Pons (tissue), 1 donor: ENCODE measurements around the gene DSTYK.
"Not testable (repeated sequence)": the region's sequence is repeated elsewhere in the genome, so short reads cannot be mapped to it uniquely, and the experiment has no call there.

Experiments
- DNase-seq: peaks from one replicate; pipeline ENCODE4 v3.0.0-alpha.2; 2016; ENCODE audit warnings: low spot score

The DSTYK gene

DNA sequence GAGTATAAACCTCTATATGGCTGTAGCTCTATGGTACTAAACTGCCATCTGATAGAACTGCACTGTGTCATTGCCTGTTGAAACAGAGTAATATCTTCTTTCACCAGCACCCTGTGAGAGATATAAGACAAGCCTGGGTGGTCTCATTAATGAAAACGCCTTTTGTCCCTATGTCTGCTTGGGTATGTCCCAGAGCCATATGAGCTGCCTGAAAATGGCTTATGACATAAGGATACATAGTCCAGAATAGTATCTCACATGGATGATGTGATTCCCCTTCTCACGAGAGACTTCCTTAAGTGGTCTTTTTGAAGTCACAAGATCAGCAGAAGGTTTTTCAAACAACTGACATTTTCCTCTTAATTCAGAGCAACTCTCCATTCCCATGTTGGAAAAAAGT is 8.9 kb upstream of the DSTYK start:
- DNase-seq = no peak

- DNase-seq = peak; percentile 80
These were observed 5.9 kb upstream of the DSTYK start for GRCh38 chr1:205217418-205217817.

DNA sequence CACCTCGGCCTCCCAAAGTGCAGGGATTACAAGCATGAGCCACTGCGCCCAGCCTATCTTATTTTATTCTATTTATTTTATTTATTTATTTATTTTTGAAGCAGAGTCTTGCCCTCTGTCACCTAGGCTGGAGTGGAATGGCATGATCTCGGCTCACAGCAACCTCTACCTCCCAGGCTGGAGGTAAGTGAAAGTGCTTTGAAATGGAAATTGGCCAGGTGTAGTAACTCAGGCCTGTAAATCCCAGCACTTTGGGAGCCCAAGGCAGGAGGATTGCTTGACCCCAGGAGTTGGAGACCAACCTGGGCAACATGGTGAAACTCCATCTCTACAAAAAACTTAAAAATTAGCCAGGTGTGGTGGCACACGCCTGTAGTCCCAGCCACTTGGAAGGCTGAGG is 5.1 kb upstream of the DSTYK start:
- no peak for DNase-seq

DNA sequence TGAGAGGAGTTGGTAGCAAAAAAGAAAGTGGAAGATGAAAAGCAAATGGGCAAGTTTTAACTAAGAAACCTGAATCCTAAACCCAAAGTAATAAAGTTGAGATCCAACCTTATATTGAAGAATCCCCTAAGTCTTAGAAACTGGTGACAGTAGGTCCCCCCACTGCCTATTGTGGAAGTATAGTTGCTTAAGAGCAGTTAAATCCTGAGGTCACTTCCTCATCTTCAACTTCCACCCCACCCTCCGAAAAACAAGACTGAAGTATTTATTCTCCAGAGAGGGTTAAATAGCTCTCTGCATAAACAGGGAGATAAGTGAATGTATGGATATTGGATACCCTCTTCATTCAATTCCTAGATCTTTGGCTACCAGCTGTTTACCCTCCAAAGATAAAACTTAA is 3.3 kb upstream of the DSTYK start:
- DNase-seq = no peak

DNA sequence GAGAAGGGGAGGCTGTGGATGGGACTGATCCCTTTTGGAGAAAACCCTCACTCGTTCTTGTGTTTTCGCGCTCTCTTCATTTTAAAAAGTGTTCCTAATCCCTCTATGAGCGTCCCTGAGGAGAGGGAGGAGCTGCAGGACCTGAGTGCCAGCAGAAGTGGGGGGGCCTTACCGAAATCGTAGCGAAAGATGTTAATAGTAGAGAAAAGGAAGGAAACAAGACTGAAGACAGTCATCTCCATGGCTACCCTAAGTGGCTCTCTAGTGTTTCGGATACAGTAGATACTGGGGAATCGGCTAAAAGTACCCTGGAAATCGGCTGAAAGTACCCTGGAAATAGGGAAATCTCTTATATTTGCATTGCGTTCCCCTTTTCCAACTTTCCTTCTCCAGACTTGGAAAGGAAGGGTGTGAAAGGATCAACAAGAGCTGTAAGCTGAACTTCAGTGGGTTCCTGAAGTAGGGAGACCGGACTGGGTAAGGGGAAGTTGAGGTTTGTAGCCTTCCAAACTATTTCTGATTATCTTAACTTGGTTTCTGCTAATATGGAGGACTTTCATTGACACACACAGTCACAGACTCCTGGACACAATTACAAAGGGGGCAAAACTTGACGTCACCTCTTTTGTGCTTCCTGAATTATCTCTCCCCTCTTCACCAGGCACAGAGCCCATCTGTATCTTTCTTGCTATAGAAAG is 486 bp upstream of the DSTYK start:
- no peak for DNase-seq

GRCh38 chr1:205210756-205211168 is 740 bp downstream of the DSTYK start:
- no peak for DNase-seq

GRCh38 chr1:205208811-205209210 is 2.7 kb downstream of the DSTYK start:
- DNase-seq = no peak

DNA sequence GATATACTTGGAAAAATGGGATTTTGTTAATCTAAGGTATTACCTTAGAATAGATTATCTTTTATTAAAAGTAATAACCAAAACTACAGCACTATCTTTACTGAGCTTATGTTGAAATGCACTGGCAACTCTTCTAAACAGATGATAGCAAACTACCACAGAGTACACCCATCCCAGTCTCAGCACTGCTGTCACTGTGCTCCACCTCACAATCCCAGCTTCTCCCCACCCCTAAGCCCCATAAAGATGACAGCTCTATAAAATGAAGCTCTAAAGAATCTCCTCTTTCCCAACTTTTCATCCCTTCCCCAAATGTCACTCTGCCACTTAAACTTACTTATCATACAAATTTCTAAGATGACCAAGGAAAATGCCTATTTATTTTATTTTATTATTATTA is 6.4 kb downstream of the DSTYK start:
- DNase-seq = no peak

DNA sequence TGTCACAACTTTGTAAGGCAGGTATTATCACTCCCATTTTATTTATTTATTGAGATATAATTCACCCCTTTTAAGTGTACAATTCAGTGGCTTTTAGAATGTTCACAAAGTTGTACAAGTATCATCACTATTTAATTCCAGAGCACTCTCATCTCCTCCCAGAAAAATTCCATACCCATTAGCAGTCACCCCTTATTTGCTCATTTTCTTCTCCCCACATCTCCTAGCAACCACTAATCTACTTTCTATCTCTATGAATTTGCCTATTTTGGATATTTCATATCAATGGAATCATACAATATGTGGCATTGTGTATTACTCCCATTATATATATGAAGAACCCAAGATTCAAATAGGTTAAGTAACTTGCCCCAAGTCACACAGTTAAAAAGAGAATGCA is 7.0 kb downstream of the DSTYK start:
- DNase-seq = no peak

DNA sequence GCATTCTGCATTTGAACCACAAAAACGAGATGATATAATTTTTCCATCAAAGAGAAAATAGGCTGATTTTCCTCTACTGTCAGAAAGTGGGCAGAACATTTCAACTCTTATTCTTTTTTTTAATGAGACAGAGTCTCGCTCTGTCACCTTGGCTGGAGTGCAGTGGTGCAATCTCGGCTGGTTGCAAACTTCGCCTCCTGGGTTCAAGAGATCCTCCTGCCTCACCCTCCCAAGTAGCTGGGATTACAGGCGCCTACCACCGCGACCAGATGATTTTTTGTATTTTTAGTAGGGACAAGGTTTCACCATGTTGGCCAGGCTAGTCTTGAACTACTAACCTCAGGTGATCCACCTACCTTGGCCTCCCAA is 11.6 kb downstream of the DSTYK start:
- no peak for DNase-seq

DNA sequence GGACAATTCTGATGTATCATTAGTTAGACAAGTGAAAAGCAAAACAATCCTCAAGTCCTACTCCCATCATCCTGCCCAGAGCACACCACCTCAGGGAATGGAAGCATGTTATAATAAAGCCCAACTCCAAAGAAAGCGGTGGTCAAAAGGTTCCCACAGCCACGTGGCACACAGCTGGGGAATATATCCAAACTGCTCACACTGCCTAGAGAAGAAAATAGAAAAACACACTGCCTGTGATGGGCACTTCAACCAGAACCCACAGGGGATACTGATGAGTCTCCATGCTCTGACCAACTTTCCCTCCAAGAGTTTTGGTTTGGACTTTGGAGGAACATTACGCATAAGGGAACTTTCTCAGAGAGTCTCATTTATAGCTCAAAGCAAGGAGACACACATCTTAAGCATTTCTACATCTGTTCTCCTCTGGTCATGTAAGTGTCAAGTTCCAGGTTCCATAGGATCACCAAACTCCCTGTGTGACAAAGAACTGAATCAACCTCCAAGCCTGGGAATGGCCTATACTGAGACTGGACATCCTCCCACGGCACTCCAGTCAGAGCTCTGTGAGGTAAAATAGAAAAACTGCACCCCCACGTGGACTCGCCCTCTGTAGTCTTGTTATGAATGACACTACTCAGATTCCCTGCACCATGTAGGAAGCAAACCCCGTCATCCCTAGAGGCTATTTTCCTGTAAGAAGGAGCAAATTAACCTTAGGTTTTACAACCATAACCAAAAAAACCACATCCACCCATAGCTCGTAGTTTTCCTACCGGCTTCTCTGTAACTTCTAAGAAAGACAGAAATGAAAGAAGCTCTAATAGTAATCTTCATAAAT is 12.2 kb downstream of the DSTYK start:
- peak; percentile 63 for DNase-seq

GRCh38 chr1:205192287-205192686 is 19.2 kb downstream of the DSTYK start:
- no peak for DNase-seq

- no peak for DNase-seq
These were observed 19.9 kb downstream of the DSTYK start for GRCh38 chr1:205191622-205192021.

DNA sequence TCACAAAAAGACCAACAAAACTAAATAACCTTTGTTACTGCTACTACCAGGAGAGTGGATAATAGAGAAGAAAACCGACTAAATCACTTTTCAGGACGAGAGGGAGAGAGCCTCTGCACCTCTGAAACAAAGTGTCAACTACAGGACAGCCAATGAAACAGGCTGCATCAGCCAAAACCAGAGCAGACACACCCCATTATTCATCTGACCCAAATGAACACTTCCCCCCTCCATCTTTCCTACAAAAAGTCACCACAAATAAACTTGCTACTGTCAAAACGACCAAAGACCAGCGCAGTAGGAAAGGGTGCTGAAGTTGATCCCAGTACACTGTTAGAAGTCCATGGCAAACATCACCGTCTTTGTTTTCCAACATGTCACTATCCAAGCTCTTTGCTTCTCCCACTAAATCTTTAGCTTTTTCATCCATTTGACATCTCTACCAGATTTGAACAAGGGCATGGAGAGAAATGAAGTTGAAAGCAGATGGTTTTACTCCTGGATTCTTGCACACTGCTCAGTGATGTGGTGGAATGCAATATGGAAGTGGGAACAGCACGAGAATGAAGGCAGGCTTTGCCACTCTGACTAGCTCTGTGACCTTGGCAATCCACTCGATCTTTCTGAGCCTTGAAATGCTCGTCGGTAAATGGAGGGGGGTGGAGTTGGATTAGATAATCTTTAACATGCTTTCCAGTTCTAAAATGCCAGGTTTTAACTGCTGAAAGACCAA is 20.5 kb downstream of the DSTYK start:
- DNase-seq = peak; percentile 40

- no peak for DNase-seq
These were observed 22.4 kb downstream of the DSTYK start for GRCh38 chr1:205189131-205189530.

DNA sequence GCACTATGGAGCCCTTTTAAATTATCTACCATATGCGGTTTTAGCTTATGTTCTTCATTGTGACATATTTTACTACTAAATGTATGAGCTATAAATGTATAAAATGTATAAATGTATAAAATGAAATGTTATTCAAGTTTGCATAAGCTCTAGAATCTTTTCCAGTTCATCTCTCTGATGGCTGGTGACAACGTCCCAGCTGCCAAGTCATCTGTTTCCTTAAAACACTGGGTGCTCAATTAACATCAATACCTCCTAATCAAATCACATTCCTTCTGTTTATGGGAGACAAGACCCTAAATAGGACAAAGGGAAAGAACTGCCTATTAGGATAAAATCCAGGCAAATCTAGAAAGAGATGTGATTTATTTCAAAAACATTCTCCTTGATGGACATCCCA is 22.9 kb downstream of the DSTYK start:
- DNase-seq = no peak

DNA sequence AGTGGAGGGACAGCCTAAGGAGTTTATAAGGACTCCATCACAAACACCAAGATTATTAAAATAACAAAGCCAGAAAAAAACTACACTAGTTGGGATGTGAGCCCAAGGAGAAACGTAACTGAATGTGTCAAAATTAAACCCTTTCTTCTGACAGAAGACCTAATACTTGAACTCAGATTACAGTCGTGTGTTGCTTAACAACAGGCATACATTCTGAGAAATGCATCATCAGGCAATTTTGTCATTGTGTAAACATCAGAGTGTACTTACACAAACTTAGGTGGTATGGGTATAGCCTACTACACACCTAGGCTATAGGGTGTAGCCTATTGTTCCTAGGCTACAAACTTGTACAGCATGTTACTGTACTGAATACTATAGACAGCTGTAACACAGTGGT is 23.4 kb downstream of the DSTYK start:
- DNase-seq = no peak

- DNase-seq = no peak
These were observed 24.1 kb downstream of the DSTYK start for GRCh38 chr1:205187420-205187819.

- no peak for DNase-seq
These were observed 25.3 kb downstream of the DSTYK start for GRCh38 chr1:205186191-205186590.

- peak; percentile 56 for DNase-seq
These were observed 27.7 kb downstream of the DSTYK start for GRCh38 chr1:205183676-205184335.

- no peak for DNase-seq
These were observed 28.6 kb downstream of the DSTYK start for GRCh38 chr1:205182930-205183329.

DNA sequence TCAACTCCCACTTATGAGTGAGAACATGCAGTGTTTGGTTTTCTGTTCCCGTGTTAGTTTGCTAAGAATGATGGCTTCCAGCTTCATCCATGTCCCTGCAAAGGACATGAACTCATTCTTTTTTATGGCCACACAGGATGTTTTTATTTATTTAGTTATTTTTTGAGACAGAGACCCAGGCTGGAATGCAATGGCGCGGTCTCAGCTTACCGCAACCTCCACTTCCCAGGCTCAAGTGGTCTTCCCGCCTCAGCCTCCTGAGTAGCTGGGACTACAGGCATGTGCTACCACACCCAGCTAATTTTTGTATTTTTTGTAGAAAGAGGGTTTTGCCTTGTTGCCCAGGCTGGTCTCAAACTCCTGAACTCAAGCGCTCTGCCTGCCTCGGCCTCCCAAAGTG is 31.2 kb downstream of the DSTYK start:
- DNase-seq = not testable (repeated sequence)
